Brain pericyte (primary cell): ENCODE measurements around the gene ZNF532.

Experiments
- DNase-seq: peaks from one replicate; pipeline ENCODE4 v3.0.0-alpha.2; 2012; ENCODE audit warnings: low read depth, low spot score

Gene ZNF532

DNA sequence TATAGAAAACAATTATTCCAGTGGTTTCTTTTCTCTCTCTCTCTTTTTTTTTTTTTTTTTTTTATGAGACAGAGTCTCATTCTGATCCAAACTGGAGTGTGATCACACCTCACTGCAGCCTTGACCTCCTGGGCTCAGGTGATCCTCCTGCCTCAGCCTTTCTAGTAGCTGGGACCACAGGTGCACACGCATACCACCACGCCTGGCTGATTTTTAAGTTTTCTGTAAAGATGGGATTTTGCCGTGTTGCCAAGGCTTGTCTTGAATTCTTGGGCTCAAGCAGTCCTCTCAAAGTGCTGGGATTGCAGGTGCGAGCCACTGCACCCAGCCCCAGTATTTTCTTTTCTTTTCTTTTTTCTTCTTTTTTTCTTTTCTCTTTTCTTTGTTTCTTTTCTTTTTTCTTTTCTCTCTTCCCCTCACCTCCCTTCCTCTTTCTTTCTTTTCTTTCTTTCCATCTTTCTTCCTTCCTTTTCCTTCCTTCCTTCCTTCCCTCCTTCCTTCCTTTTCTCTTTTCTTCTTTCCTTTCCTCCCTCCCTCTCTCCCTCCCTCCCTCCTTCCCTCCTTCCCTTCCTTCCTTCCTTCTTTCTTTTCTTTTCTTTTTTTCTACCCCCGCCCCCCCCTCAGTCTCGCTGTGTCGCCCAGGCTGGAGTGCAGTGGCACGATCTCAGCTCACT is 76.9 kb downstream of the ZNF532 start:
- no peak for DNase-seq

DNA sequence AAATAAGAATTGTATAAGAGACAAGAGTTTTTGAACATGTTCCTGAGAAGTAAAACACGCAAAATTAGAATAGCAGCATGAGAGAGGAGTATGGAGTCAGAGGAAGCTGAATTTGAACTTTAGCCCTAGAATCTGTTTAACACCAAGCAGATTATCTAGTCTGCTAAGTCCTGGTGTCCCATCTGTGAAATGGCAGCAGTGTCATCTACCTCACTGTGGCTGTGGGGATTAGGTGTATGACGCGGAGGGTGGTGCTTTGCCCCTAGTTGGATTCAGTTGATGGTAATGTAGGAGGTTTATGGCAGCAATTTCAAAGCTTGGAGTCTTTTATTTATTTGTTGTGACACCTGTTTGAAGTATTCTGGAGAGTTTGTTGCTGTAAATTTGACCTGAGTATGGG is 79.2 kb downstream of the ZNF532 start:
- DNase-seq: no peak

DNA sequence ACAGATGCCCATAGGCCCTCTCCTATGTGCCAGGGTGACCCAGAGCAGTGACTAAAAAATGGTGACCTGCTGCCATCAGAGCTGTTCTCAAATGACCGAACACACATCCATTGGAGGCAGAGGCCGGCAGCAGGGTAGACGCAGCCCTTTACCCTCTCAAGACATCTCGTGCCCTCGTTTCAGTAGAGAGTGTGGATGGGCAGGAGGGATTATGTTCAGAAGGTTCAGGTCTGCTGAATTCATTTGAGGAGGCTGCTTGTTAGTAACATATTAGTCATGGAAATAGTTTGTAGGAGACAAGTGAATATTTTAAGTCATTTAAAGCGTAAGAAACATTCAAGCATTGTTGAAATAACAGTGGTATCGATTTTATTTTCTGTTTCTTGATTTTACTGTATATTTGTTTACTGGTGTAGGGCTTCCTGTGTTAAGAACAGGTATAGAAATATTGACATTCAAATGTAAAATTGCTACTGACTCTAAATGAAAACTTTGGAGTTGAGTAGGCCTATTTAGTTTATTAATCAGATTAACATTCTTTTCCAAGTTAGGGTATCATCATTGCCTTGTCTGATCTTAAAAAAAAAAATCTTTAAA is 82.6 kb downstream of the ZNF532 start:
- no peak for DNase-seq

DNA sequence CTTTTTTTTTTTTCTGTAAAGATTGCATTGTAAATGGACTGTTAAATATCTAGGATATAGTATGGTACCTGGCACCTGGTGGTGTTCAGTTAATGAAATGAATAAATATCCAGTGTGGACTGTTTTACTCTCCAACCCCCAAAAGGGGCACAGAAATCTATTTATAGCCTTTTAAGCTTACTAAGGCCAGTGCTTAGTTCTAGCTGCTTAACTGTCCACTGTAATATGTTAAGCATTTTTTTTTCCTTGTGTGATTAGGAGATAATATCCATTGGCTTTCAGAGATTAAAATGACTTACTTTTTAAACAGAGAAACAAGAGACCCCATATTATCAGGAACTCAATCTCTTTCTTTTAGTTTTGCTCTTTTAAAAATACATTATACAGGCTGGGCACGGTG is 84.4 kb downstream of the ZNF532 start:
- no peak for DNase-seq

DNA sequence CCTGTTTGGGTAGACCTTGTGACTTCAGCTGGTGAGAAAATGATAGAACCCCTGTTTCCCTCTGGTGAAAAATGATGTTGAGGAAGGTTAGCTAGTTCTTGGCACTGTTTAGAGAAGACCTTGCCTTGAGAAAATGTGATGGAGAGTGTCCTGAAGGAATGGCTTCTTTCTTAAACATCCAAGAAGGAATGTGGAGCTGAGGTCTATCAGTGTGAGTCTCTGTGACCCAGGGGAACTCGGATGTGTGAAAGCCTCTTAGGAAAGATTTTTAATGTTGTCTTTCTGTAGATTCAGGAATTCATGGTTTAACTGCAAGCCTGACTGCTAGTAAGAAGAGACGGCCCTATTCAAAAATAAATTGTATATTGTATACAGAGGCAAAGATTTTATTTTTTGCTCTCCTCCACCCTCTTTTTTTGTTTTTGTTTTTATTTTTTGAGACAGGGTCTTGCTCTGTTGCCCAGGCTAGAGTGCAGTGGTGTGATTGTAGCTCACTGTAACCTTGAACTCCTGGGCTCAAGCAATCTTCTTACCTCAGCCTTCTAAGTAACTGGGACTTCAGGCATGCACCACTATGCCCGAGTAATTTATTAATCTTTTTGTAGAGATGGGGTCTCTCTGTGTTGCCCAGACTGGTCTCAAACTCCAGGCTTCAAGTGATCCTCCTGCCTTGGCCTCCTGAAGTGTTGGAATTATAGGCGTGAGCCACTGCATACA is 87.5 kb downstream of the ZNF532 start:
- DNase-seq: no peak

DNA sequence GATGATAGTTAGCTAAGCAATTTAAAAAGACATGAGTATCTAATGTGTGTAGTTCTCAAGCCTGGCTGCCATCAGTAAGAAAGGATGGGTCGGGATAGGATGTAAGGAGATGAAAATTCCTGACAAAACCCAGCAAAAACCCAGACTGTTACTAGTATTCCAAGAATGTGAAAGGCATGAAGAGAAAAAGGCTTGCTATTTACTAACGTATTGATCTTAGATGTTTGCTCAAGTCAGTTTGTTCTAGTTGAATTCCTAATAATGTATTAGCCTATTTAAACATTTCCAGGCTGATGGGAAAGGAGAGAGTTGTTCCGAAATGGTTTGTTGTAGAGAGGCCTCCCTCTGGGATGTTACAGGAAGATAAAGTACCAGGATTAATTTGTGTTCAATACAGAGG is 88.2 kb downstream of the ZNF532 start:
- no peak for DNase-seq

DNA sequence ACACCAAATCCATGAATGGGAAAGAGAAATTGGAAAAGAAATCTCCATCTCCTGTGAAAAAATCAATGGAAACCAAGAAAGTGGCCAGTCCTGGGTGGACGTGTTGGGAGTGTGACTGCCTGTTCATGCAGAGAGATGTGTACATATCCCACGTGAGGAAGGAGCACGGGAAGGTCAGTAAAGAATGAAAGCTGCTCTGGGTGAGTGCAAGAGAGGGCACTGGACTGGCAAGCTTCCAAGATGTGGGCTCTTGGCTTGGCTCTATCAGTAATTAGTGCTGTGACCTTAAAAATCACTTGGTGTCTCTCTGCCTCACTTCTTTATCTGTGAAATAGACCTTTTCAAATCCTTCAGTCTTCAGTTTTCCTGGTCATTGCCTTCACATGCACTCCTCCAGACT is 89.0 kb downstream of the ZNF532 start:
- no peak for DNase-seq

DNA sequence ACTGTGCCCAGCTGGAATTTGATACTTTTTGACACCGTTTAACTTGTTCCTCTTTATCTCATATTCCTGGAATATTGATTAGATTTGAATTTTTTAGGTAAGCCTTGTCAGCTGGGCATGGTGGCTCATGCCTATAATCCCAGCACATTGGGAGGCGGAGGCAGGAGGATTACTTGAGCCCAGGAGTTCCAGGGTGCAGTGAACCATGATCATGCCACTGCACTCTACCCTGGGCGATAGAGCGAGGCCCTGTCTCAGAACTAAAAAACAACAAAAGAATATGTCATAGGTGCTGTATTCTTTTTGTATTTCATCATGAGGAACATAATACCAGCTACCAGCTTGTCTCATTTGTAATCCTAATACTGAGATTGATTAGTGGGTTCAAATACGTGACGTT is 90.3 kb downstream of the ZNF532 start:
- no peak for DNase-seq

DNA sequence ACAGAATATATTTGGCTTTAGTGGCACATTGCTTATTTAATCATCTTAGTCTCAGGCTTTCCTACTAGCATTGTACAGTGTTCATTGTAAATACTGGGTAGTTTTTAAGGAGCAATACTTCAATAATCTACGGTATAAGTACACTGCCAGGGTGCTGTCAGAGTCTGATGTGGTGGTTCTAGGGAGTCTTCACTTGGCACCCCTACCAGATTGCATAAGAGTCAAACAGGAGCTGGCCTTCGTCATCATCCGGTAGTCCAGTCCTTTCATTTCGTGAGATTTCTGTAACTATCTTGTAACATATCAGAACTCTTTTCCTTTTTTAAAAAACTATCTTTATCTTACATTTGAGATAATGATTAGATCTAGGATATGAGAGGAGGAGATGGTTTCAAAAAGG is 91.1 kb downstream of the ZNF532 start:
- no peak for DNase-seq

DNA sequence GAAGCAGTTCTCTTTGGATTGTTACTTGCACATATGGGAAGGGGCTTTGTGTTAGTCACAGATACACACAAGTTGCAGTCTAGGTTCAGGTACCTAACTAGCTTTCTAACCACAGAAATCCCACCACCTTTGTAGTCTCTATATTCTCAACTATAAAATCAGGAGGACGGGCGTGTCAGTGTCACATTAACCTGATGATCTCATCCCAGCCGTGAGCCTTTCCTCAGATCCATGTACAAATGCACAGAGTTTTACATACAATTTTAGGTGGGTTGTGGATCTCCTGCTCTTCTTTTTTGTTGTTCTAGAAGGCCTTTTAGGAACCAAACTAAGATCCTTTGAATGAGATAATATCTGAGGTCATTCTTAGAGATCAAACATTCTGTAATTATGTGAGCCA is 94.0 kb downstream of the ZNF532 start:
- no peak for DNase-seq

DNA sequence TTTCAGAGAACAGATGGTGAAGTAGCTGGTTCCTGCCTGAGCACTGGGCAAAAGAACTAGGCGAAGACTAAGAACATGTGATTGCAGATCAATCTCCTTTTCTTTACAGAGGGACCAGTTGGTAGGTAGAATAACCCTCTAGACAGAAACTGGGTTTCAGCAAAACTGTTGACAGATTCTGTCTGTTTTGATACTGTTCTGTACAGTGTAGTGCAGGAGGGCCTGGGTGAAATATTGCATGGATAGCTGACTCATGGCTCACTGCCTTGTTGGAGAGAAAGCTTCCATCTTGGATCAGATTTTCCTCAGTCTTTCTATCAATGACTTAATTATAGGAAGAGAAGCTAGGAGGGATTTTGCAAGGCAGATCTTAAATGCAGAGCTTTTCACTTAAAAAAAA is 95.8 kb downstream of the ZNF532 start:
- DNase-seq: no peak

DNA sequence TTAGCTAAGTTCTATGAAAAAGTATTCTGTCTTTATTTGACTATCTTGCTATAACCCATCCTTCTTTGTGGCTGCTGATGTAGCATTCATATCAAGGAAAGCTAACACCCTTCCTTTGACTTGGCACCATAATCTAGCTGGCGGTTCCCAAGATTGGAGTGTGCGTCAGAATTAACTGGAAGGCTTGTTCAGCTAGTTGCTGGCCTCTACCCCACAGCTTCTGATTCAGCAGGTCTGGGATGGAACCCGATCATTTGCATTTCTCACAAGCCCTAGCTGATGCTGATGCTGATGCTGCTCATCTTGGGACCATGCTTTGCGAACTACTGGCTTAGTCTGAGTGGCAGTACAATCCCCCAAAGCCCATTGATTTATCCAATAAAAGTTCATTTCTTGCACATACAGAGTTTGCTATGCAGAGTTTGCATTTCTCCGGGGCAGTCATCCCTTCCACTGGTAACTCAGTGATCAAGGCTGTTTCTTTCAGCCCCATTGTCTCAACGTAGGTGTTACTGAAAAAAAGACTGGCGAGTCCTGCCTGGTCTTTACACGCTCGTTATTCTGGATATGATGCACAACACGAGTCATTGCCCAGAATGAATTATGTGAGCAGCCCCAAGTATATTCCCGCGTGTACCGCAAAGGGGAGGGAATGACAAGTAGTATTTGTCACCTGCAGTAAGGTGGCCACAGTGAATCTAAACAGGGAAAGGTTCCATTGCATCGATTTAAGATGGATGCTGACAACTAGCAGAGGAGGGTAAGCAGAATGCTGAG is 96.5 kb downstream of the ZNF532 start:
- no peak for DNase-seq

DNA sequence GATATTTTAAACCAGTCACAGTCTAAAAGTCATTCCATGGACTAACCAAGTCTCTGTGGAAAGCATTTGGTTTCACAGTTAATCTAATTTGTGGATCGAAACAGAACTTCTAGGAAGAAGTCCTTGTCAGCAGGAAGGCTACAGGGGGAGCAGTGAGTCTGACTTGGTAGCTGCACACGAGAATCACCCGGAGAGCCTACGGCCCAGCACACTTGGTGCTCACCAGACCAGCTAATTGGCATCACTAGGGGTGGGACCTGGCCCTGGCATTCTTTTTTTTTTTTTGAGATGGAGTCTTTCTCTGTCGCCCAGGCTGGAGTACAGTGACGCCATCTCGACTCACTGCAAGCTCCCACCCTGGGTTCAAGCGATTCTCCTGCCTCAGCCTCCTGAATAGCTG is 97.7 kb downstream of the ZNF532 start:
- no peak for DNase-seq

DNA sequence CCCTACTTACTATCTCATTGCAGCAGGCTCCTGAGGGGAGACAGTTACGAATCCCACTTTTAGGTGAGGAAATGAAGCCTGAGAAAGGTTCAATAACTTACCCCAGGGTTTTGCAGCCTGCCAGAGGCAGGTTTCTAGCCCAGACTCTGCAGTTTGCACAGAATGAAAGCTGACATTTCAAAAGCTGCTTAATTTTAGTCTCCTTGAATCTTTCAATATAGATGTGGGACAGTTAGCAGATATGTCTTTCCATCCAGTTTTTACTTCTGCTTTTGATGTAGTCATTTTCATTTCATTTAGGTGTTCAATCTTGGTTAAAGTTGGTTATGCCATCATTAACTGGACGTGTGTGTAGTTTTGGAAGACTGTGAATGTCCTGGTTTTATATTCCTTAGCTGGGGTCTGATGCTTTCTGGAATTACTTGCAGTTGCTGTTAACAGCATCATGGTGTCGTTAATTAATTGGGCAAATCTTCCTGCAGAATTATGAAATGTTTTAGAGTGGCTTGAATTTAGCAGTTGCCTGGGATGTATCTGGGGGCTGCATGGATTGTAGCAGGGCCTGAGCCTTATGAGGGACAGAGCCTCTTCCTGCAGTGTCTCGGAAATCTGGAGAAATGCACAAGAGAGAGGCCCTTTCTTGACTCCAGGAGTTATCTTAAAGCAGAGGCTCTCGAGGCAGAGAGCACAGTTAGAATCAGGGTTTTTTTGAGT is 100.8 kb downstream of the ZNF532 start:
- no peak for DNase-seq

DNA sequence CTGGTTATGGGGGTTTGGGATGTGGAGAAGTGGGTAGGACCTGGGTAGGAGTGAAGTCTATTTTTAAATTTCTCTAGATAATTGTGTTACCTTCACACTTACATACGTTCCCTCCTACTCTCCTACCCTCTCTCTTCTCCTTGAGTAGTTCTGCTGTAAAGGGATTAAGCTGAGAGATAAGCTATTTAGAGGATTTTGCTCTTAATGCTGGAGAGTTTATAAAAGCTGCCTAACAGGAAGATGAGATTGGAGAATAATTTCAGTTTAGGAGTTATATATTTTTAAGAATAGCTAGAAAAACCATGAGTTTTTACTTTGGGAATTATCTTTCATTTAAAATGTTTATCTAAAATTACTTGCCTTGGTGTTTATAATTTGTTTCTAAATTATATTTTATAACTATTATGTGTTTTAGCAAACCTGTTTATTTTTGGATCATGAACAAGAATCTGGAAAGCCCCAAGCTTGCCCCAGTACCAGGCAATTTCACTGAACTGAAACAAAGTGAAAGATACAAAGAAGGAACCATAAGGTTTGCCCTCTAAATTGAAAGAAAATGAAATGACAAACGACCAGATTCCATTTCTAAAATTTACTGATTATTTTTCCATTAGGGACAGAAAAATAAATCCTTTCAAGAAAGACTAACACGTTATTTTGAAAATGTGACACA is 101.5 kb downstream of the ZNF532 start:
- no peak for DNase-seq

DNA sequence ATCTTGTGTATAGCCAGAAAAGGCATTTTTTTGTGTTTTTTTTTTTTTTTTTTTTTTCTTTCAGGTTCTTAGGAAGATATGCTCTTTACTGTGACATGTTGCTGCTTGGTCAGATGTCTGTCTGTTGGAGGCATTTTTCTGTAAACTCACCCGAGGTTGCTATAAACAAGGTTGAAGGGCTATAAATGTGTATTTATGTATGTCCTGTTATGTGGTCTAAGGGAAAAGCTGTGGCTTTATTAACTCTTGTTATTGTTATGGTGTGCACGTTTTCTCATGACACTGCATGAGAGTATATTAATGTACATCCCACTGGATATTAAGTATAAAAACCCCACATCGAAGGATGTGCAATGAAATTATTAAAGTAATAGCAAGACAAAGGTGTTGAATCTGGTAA is 102.0 kb downstream of the ZNF532 start:
- no peak for DNase-seq

DNA sequence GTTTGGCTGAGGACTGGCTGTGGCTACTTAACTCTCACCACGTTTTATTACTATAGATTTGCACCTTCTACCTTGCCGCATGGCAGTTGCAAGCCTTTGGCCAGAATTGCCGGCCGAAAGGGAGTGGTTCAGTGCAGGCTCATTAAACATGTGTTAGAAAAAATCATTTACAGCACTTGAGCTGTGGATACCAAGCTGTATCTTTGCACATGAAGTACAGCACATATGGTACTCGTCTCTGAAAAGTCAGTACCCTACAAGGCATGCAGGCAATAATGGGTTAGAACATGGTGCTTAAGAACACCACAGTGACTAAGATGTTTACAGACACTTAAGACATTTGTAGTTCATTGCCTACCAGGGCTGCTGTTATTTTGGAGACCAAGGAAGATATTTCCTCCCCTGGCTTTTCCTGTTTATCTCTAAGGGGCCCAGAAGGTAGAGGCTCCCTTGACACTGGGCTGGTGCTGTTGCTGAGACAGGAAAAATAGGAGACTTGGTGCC is 103.1 kb downstream of the ZNF532 start:
- DNase-seq: no peak

DNA sequence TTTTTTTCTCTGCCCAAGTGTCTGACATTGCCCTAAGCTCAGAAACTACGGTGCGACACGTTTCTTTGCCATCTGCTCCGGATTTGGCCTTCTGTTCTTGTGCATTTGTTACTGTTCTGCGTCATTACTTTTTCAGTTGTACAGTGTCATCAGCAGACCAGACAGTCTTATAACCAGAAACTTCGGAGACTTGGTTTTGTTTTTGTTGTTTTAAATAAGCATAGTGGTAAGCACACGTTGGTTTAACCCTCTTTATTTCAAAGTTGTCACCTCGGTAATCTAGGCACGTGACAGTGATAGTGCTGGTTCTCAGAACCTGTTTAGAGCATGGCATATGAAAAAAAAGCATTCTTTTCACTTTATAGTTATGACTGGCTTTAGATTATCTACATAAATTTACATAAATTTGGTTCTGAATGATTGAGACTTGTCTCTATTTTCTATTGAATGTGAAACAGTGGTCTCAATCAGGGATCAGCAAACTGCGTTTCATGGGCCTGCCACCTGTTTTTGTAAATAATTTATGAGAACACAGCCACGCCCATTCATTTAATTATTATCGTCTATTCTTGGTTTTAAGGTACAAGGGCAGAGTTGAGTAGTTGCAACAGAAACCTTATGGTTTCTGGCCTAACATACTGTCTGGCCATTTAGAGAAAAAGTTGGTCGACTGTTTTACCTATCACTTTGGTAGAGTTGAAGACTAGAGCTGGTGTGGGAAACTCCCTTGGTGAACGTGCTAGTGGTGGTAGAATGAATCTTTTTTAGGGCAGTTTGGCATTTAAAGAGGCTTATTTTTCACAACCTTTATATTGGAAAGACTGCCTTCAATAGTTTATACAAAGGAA is 106.5 kb downstream of the ZNF532 start:
- no peak for DNase-seq

DNA sequence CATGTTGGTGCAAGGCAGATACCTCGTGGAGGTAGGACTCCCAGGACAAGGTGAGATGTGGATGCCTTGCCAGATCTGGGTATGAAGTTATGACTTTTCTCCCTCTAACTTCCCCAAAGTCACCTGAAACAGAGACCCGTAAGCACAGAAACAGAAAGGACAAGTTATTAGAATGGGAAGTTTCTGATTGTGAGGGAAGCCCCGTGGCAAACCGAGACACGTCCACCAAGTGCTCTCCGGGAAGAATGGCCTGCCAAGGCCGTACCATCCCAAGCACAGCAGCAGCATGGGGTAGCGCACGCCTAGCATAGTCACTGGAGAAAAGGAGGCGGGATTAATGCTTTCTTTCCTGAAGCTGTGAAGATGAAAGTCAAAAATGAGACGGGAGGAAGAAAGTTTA is 110.6 kb downstream of the ZNF532 start:
- no peak for DNase-seq

DNA sequence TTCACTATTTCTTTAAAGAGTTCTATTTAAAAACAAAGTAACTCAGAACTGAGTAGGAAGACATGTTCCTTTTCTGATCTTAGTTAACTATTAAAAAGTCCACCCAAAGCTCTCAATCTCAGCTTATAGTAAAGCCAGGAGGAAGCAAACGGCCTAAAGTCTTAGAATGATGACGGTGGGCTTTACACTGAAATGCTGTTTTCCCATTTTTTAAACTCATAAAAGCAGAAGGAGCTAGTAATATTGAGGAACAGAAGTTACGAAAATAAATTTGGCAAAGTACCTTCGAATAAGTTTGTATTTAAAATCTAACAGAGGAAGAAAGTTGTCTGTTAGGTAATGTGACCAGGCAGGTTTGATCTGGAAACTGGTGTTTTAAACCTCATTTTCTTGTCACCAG is 111.1 kb downstream of the ZNF532 start:
- no peak for DNase-seq
